ENCODE results near the gene ETS1.

The ETS1 gene

DNA sequence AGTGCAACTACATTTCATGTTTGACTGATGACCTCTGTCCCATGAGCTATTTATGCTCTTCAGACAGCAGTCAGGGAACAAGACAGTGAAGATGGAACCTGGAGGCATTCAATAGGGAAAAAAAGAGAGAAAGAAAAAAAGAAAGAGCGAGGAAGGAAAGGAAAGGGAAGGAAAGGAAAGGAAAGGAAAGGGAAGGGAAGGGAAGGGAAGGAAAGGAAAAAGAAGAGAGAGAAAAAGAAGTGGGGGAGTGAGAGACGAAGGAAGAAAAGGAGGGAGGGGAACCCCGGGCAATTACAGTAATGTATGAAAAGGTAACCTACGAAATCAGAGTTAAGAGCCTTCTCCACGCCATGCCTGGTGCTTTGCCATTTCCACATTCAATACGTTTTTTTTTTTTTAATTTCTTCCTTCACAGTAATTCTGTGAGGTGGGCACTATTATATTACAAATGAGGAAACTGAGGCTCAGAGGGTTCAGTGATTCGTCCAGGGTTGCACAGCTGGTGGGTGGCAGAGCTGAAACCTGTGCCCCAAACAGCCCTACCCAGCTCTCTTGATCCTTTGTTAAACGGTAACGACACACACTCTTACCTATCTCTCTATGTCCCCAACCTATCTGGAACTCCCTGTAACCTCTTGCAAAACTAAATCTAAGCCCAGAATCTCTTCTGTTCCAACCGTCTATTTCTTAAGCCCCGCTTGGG is 39.3 kb downstream of the ETS1 start:
- H3K4me3 ChIP-seq (replicated peaks in 1 of 2; ENCODE audit: low read depth in 2 of 2, low read length in 2 of 2): peak overlapping the region; percentile 24 to 38
- DNase-seq (ENCODE audit: low read depth in 2 of 2): no peak
- TF ChIP-seq, protein P1, sequence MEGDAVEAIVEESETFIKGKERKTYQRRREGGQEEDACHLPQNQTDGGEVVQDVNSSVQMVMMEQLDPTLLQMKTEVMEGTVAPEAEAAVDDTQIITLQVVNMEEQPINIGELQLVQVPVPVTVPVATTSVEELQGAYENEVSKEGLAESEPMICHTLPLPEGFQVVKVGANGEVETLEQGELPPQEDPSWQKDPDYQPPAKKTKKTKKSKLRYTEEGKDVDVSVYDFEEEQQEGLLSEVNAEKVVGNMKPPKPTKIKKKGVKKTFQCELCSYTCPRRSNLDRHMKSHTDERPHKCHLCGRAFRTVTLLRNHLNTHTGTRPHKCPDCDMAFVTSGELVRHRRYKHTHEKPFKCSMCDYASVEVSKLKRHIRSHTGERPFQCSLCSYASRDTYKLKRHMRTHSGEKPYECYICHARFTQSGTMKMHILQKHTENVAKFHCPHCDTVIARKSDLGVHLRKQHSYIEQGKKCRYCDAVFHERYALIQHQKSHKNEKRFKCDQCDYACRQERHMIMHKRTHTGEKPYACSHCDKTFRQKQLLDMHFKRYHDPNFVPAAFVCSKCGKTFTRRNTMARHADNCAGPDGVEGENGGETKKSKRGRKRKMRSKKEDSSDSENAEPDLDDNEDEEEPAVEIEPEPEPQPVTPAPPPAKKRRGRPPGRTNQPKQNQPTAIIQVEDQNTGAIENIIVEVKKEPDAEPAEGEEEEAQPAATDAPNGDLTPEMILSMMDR (IDR thresholded peaks at IDR 0.05; ENCODE audit: low read depth, low read length): no peak

DNA sequence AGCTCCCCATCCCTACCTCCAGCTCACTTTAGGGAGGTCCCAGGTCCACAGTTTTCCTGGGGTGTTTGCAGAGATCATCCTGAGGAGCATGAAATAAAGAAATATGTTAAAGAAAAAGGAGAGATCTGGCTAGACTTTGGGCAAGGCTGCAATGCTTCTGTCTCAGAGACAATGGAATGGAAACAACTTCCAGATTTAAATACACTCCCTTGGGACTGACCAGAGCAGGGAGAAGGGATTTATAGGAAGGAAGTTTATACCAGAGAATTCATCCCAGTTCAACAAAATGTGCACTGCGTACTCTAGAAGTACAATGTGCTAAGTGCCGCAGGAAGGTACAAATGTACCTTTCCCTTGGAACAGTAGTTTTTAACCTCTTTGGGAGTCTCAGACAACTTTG is 40.4 kb downstream of the ETS1 start:
- TF ChIP-seq, protein P1 (IDR thresholded peaks at IDR 0.05; ENCODE audit: low read depth, low read length): no peak
- no peak overlapping the region for H3K4me3 ChIP-seq (replicated peaks in 1 of 2; ENCODE audit: low read depth in 2 of 2, low read length in 2 of 2)

DNA sequence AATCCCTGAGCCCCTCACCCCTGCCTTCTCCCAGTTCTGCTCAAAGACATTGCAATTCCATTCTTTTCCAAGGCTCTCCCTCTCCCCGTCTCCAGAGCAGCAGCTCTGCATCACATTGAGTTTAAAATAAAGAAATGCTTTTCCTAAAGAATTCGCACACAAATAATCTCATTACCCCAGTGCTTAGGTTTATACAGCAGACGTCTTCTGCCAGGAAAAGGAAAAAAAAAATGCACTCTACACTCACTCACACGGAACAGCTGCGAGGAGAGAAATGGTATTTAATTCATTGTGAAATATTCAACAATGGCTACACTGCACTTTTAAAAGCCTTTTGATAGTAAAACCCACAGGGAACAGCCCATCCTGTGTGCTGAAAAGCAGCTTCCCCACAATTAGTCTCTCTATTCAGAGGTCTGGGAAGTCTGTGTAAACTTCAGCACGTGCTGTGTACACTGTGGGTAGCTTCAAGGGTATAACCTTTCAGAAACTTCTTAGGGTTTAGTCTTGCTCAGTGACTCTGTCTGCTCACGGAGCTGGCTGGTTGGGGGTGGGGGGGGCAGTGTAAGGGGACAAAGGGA is 42.8 kb downstream of the ETS1 start:
- H3K4me3 ChIP-seq (replicated peaks in 1 of 2; ENCODE audit: low read depth in 2 of 2, low read length in 2 of 2): no peak overlapping the region
- peak; percentile 59 to 81 for DNase-seq (ENCODE audit: low read depth in 2 of 2)
- TF ChIP-seq, protein P1 (IDR thresholded peaks at IDR 0.05; ENCODE audit: low read depth, low read length): no peak

More for the DNA sequence above, 40.4 kb downstream of the ETS1 start:
- peak in 1 of 2 donors; percentile 38 for DNase-seq (ENCODE audit: low read depth in 2 of 2)

DNA sequence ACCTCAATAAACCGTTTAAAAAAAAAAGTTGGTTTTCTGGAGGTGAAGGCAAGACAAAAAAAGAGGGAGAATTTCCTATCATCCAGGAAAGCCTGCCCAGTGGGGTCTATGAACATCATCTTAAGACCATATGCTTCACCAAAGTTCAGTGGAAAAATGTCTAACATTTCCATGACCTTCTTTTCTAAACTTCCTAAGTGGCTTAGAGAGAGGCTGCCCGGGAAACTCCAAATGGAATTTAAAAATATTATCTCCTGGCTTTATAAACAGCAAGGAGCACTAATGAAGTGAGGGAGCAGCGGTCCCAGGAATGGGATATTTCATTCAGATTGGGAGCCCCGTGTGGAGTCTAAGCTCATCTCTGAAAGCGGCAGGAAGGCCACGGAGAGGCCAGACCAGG is 46.9 kb downstream of the ETS1 start:
- no peak for DNase-seq (ENCODE audit: low read depth in 2 of 2)
- TF ChIP-seq, protein P1 (IDR thresholded peaks at IDR 0.05; ENCODE audit: low read depth, low read length): no peak

DNA sequence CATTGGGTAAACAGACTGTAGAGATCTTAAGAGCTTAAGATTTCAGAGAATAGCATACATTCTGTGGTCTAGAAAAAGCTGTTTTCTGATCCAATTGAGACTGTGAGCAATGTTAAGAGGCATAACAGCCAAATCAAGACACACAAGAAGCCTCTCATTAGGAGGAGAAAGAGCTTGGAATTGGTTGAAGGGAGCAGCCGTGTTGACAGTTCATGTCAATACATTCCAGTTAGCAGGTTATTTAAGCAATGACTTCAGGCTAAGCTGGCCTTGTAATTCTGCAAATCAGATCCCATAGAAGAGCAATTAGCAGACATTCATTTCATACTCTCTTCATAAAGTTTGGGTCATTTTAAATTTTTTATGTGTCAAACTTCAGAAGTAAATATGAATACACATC is 50.9 kb downstream of the ETS1 start:
- TF ChIP-seq, protein P1 (IDR thresholded peaks at IDR 0.05; ENCODE audit: low read depth, low read length): no peak
- no peak overlapping the region for H3K4me3 ChIP-seq (replicated peaks in 1 of 2; ENCODE audit: low read depth in 2 of 2, low read length in 2 of 2)
- no peak for DNase-seq (ENCODE audit: low read depth in 2 of 2)

More for the DNA sequence above, 46.9 kb downstream of the ETS1 start:
- H3K4me3 ChIP-seq (replicated peaks in 1 of 2; ENCODE audit: low read depth in 2 of 2, low read length in 2 of 2): no peak overlapping the region

DNA sequence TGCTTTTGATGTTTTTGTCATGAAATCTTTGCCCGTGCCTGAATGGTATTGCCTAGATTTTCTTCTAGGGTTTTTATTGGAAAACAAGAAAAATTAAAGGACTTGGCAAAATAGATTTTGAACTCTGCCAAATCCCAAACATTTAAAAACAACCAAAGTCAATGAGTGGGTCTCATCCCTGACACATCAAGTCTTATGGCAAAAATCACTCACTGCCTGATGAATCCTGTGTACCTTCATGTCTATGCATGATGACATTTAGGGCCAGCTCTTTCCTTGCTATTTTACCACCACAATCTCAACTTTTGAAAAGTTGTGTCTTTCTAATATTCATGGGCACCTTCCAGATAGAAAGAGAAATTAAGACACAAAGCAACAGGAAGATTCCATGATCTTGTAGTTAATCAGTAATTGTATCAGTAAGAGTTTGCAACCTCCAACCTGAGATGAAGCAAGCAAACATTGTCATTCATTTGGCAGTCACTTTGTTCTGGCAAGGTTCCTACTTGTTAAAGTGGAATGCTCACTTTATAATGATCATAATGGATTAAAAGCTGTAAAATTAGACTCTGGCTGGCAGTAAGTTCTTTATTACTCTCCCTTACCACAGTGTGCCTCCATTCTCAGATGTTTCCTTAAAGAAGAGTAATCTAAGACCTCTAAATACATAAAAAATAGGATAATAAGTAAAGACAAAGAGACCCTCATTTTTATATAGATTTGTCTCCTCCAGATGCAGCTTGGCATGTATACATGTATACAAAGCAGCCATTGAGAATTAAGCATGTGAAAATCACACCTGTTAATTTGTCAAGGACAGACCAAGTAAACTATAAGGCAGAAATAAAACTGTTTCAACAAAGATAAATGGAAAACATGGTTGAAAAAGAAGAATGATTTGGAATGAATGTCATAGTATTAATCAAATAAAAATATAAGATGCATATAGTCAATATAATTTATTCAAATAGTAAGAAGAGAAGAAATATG is 51.6 kb downstream of the ETS1 start:
- no peak for DNase-seq (ENCODE audit: low read depth in 2 of 2)
- TF ChIP-seq, protein P1 (IDR thresholded peaks at IDR 0.05; ENCODE audit: low read depth, low read length): no peak
- no peak overlapping the region for H3K4me3 ChIP-seq (replicated peaks in 1 of 2; ENCODE audit: low read depth in 2 of 2, low read length in 2 of 2)
